Measurements from ENCODE around the gene FGF7.

FGF7 gene

DNA sequence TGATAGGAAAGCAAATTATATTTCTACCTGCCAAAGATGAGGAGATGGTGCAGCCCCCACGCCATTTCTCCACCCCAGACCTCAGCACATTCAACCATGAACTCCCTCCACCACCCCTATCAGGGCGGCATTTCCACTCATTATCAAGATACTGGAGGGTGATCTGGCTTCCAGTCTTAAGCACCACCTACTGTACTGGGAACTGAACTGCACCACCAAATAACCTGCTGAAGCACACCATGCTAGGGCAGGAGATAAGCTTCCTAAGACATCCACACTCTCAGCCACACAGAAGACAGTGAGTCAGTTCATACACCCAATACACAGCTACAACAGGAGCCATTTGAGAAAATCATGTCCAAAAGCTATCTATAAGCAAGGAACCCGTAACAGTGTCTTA is 98.8 kb downstream of the FGF7 start:
- H3K27me3 ChIP-seq (ENCODE audit: control insufficient read depth, insufficient read depth, low read length) = no peaks in the 10 kb centered on the region
- H3K27ac ChIP-seq (ENCODE audit: low read depth, low read length) = no peak overlapping the region
- no peaks in the 10 kb centered on the region for H3K4me1 ChIP-seq (ENCODE audit: control insufficient read depth, insufficient read depth, low read length)
- H3K9ac ChIP-seq (ENCODE audit: low read length) = no peak overlapping the region
- H3K36me3 ChIP-seq (ENCODE audit: control insufficient read depth, insufficient read depth, low read length) = no peaks in the 10 kb centered on the region
- no peak overlapping the region for H3K4me3 ChIP-seq (ENCODE audit: low read length)

DNA sequence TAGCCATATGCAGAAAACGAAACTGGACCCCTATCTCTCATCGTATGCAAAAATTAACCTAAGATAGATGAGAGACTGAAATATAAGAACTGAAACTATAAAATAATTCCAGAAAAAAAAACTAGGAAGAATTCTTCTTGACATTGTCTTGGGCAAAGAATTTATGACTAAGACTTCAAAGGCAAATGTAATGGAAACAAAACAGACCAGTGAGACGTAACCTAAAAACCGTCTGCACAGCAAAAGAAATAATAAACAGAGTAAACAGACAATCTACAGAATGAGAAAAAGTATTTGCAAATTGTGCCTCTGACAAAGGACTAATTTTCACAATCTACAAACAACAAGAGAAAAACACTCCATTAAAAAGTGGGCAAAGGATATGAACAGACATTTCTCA is 105.2 kb downstream of the FGF7 start:
- no peaks in the 10 kb centered on the region for H3K4me1 ChIP-seq (ENCODE audit: control insufficient read depth, insufficient read depth, low read length)
- H3K27ac ChIP-seq (ENCODE audit: low read depth, low read length) = no peak overlapping the region
- H3K36me3 ChIP-seq (ENCODE audit: control insufficient read depth, insufficient read depth, low read length) = no peaks in the 10 kb centered on the region
- H3K27me3 ChIP-seq (ENCODE audit: control insufficient read depth, insufficient read depth, low read length) = no peaks in the 10 kb centered on the region
- H3K9ac ChIP-seq (ENCODE audit: low read length) = no peak overlapping the region
- no peak overlapping the region for H3K4me3 ChIP-seq (ENCODE audit: low read length)

DNA sequence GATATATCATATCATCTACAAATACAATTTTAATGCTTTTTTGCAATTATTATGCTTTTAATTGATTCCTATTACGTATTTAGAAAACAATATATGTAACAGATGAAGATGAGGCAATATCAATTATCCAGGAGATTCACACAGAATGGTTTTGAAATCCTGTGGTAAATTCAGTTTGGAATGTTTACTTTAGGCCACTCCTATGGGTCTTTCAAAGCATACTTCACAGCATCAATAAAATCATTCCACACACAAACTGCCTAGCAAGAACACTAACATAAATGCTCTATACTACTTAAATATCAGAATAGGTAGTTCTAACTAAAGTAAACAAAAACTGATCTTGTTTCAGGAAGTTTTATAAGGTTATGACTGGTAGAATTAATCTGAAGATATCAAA is 107.0 kb downstream of the FGF7 start:
- Histone ChIP-seq H3K9ac (ENCODE audit: low read length) (no peak overlapping the region), H3K4me1 (ENCODE audit: control insufficient read depth, insufficient read depth, low read length) (no peaks in the 10 kb centered on the region), H3K27ac (ENCODE audit: low read depth, low read length) (no peak overlapping the region), H3K27me3 (ENCODE audit: control insufficient read depth, insufficient read depth, low read length) (no peaks in the 10 kb centered on the region), H3K36me3 (ENCODE audit: control insufficient read depth, insufficient read depth, low read length) (no peaks in the 10 kb centered on the region), H3K4me3 (ENCODE audit: low read length) (no peak overlapping the region)

Measured in rectal smooth muscle tissue (tissue), 1 donor.